Natural killer cell (primary cell): ENCODE results near the gene TMEM53. TPM values are rescaled to one million over a fixed set of nuclear protein-coding genes. Genes with fewer than 3 reads are reported as not detected.

Experiments
- ATAC-seq, 3 donors: fragments of 150-1000 bp in 2 of 3; fragments of 200-7000 bp in 1 of 3; cut with Tn5 transposase; 1 replicate in 1 of 3; 2 replicates in 2 of 3; pipeline ENCODE4 v1.10.0; 2021; ENCODE audit warnings: mild to moderate bottlenecking in 2 of 3, moderate library complexity in 2 of 3
- DNase-seq, 2 donors: peaks; one replicate each; pipeline versions ENCODE4 v3.0.0 to v3.0.0-alpha.2; 2013 to 2021; ENCODE audit warnings: mixed read lengths in 1 of 2
- H3K27ac ChIP-seq: one replicate; pipeline ENCODE4 v1.5.1; 2013; ENCODE audit warnings: mild to moderate bottlenecking, low read length
- H3K27me3 ChIP-seq: one replicate; pipeline ENCODE4 v1.6.1; 2013; ENCODE audit warnings: low read length; ENCODE audit not compliant: control insufficient read depth, insufficient read depth
- H3K36me3 ChIP-seq: one replicate; pipeline ENCODE4 v1.6.1; 2013; ENCODE audit warnings: low read length; ENCODE audit not compliant: control insufficient read depth, insufficient read depth
- H3K4me1 ChIP-seq: one replicate; pipeline ENCODE4 v1.6.1; 2013; ENCODE audit warnings: low read length; ENCODE audit not compliant: control insufficient read depth, insufficient read depth
- H3K4me3 ChIP-seq: one replicate; pipeline ENCODE4 v1.5.1; 2013; ENCODE audit warnings: low read length
- H3K9me3 ChIP-seq: one replicate; pipeline ENCODE4 v1.6.1; 2013; ENCODE audit warnings: low read length; ENCODE audit not compliant: control insufficient read depth, insufficient read depth
- H3K27ac Mint-ChIP-seq, 2 donors: one replicate each; pipeline ENCODE4 v1.8.0; 2022; ENCODE audit warnings: mild to moderate bottlenecking in 2 of 2, mixed read lengths in 2 of 2, moderate library complexity in 1 of 2
- H3K27me3 Mint-ChIP-seq, 2 donors: one replicate each; pipeline ENCODE4 v1.8.0; 2022; ENCODE audit warnings: low read depth in 2 of 2, mixed read lengths in 2 of 2
- H3K36me3 Mint-ChIP-seq: one replicate; pipeline ENCODE4 v1.8.0; 2022; ENCODE audit warnings: mixed read lengths
- H3K4me1 Mint-ChIP-seq, 2 donors: one replicate each; pipeline ENCODE4 v1.8.0; 2022; ENCODE audit warnings: mixed read lengths in 2 of 2
- H3K4me3 Mint-ChIP-seq: one replicate; pipeline ENCODE4 v1.8.0; 2022; ENCODE audit warnings: mild to moderate bottlenecking, moderate library complexity, mixed read lengths
- H3K9me3 Mint-ChIP-seq, 2 donors: one replicate each; pipeline ENCODE4 v1.8.0; 2022; ENCODE audit warnings: mixed read lengths in 2 of 2
- WGBS: methylation state at CpG from one replicate; pipeline ENCODE4 v1.1.7; 2013; ENCODE audit warnings: missing lambda C conversion rate; ENCODE audit not compliant: insufficient coverage; 5-methylcytosine and 5-hydroxymethylcytosine counted together
- intact Hi-C: fragments of 100-400 bp; cut with micrococcal nuclease; formaldehyde crosslinking; loops from one replicate; pipeline ENCODE4 v1.14.2; 2022
- total RNA-seq, 4 donors: library from RNA; stranded (reverse); fragments of 120-200 nt in 1 of 4; gene quantifications; one replicate each; pipeline versions ENCODE4 v1.2.3 to v1.2.4, GENCODE V29; 2013 to 2022
- TF ChIP-seq, protein P1 (sequence below): fragments of 200-600 bp; IDR thresholded peaks from one replicate; pipeline ENCODE4 v1.8.0; 2022; ENCODE audit warnings: antibody characterized with exemption

The TMEM53 gene
- total RNA-seq, 3 donors from 2014 or later (not counting 1 experiment from before 2014, with no cell fraction given): 2.2 to 3.8 (median 3.3) TPM

DNA sequence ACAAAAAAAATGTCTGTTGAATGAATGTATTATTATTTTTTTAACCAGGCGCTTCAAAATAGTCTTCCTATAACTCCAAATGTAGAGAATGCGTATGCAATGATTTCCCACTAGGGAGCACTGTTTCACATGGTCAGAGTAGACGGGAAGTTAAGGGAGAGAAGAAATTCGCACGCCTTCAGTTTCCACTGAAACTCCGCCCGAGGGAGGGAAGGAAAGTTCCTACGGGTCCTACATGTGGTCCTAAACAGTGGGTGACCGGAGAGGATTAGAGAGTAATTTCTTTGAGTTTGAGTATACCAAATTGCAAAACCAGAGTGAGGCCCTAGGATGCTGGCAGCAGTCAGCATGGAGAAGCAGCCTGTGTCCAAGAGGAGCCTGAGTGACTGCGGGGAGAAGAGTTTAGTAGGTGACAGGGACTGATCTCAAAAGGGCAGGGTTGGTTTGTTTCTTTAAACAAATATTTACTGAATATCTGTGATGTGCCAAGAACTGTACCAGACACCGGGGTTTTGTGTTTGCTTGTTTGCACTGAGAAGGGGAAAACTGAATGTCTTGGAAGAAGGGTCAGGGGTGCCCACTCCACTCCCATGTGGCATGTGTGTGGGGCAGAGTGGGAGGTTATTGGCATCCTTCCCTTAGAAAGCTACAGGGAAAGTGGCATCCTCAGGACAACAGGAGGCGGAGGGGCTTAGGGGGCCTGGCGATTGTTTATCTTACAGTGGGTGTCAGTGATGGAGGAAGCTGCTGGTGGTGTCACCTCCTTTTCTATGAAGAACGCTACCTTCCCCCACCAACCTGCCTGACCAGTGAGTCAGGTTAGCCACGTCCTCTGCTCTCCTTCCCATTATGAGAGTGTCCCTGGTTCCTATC is 33.9 kb upstream of the TMEM53 start:
- DNase-seq (peak in 1 of 2 donors; percentile 76), ATAC-seq (peak; percentile 70 to 96 (median 93))
- H3K9me3 Mint-ChIP-seq: no peaks in the 10 kb centered on the region
- H3K27ac Mint-ChIP-seq: peak overlapping the region in 1 of 2 donors; percentile 71
- H3K27me3 ChIP-seq: no peaks in the 10 kb centered on the region
- no peak overlapping the region for H3K4me3 ChIP-seq
- 36% methylated on average over 14 of the region's 15 CpGs for WGBS
- TF ChIP-seq, protein P1, sequence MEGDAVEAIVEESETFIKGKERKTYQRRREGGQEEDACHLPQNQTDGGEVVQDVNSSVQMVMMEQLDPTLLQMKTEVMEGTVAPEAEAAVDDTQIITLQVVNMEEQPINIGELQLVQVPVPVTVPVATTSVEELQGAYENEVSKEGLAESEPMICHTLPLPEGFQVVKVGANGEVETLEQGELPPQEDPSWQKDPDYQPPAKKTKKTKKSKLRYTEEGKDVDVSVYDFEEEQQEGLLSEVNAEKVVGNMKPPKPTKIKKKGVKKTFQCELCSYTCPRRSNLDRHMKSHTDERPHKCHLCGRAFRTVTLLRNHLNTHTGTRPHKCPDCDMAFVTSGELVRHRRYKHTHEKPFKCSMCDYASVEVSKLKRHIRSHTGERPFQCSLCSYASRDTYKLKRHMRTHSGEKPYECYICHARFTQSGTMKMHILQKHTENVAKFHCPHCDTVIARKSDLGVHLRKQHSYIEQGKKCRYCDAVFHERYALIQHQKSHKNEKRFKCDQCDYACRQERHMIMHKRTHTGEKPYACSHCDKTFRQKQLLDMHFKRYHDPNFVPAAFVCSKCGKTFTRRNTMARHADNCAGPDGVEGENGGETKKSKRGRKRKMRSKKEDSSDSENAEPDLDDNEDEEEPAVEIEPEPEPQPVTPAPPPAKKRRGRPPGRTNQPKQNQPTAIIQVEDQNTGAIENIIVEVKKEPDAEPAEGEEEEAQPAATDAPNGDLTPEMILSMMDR: peak; percentile 73
- H3K4me3 Mint-ChIP-seq: peak overlapping the region; percentile 17
- H3K4me1 ChIP-seq: peaks cover 7% of the 10 kb centered on the region
- H3K4me1 Mint-ChIP-seq: peaks cover 7 to 8% of the 10 kb centered on the region in 2 donors
- no peak overlapping the region for H3K27ac ChIP-seq
- peaks cover 0 to 14% of the 10 kb centered on the region in 2 donors for H3K27me3 Mint-ChIP-seq
- H3K9me3 ChIP-seq: no peaks in the 10 kb centered on the region
- H3K36me3 ChIP-seq: no peaks in the 10 kb centered on the region
- intact Hi-C loops: no loop called here
- H3K36me3 Mint-ChIP-seq: no peaks in the 10 kb centered on the region

DNA sequence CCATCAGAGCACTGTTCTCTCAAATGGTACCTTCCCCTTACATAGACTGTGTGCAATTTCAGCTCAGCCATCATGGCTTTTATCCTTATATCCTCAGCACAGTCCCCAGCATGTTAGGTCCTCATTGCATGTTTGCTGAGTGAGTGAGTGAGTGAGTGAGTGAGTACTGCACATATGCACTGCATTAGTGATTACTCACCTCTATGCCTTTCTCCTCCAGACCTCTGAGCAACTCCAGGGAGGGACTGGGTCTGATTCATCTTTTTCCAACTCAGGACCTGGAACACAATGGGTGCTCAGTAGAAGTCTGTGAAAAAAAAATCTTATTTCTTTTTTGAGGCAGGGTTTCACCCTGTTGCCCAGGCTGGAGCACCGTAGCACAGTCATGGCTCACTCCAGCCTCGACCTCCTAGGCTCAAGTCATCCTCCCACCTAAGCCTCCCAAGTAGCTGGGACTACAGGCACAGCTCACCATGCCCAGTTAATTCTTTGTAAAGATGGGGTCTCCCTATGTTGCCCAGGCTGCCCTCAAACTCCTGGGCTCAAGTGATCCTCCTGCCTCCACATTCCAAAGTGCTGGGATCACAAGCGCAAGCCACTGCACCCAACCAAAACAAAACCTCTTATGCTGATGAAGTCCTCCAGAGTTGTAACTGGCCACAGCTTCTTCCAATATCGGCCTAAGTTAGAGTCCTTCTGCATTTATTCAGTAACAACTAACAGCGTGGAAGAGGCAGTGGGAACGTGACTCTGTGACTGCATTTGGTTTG is 33.0 kb upstream of the TMEM53 start:
- Mint-ChIP-seq H3K4me1 (peaks cover 7 to 8% of the 10 kb centered on the region in 2 donors), H3K9me3 (no peaks in the 10 kb centered on the region), H3K27ac (peak overlapping the region in 1 of 2 donors; percentile 71), H3K36me3 (no peaks in the 10 kb centered on the region), H3K27me3 (peaks cover 0 to 14% of the 10 kb centered on the region in 2 donors), H3K4me3 (no peak overlapping the region)
- Histone ChIP-seq H3K36me3 (no peaks in the 10 kb centered on the region), H3K27me3 (no peaks in the 10 kb centered on the region), H3K9me3 (no peaks in the 10 kb centered on the region), H3K4me3 (no peak overlapping the region), H3K27ac (no peak overlapping the region), H3K4me1 (peaks cover 7% of the 10 kb centered on the region)
- intact Hi-C loops: no loop called here
- peak in 1 of 3 donors; percentile 21 for ATAC-seq
- TF ChIP-seq, protein P1: no peak
- WGBS: 93% methylated on average over 5 of the region's 6 CpGs
- DNase-seq: no peak

DNA sequence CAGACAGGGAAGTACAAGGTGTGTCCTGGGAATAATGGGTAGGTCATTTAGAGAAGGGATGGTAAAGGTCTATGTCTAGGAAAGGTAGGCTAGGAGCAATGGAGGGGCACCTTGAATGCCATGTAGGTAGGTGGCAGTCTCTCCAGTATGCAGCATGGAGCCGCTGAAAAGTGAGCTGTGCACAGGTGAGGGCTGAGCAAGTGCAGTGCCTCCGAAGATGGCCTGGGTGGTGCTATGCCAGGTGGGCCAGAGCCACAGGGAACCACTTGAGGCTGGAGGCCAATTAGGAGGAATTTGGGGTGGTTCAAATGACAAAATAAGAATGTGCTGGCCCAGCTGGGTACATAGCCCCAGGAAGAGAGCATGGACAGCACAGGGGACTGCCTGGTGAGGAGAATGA is 31.7 kb upstream of the TMEM53 start:
- TF ChIP-seq, protein P1: no peak
- no peaks in the 10 kb centered on the region for H3K27me3 ChIP-seq
- no peaks in the 10 kb centered on the region for H3K9me3 ChIP-seq
- ATAC-seq (no peak), DNase-seq (no peak)
- no peak overlapping the region for H3K4me3 Mint-ChIP-seq
- H3K4me1 Mint-ChIP-seq: peaks cover 7 to 8% of the 10 kb centered on the region in 2 donors
- H3K27ac ChIP-seq: no peak overlapping the region
- no peaks in the 10 kb centered on the region for H3K36me3 Mint-ChIP-seq
- no peaks in the 10 kb centered on the region for H3K9me3 Mint-ChIP-seq
- 92% methylated on average over 2 of the region's 2 CpGs for WGBS
- no peak overlapping the region for H3K4me3 ChIP-seq
- H3K36me3 ChIP-seq: no peaks in the 10 kb centered on the region
- H3K27ac Mint-ChIP-seq: no peak overlapping the region
- intact Hi-C loops: no loop called here
- H3K4me1 ChIP-seq: peaks cover 7% of the 10 kb centered on the region
- H3K27me3 Mint-ChIP-seq: peaks cover 0 to 12% of the 10 kb centered on the region in 2 donors
